C4-2B (cell line): ENCODE results near the gene SLC17A4.

Source experiments
- H3K27ac ChIP-seq: fragments of 450-650 bp; 2 replicates; pipeline ENCODE4 v1.5.1; 2017
- CTCF ChIP-seq: fragments of 450-650 bp; conservative IDR thresholded peaks from 2 replicates; pipeline ENCODE4 v1.5.1; 2017; ENCODE audit warnings: mild to moderate bottlenecking
- ZFX ChIP-seq: fragments of 450-650 bp; IDR thresholded peaks from 2 replicates; pipeline ENCODE4 v1.6.1; 2017

Gene SLC17A4

GRCh38 chr6:25753079-25753478, 1.5 kb upstream of the SLC17A4 start:
- H3K27ac ChIP-seq = no peak overlapping the region
- no peak for TF ChIP-seq ZFX
- TF ChIP-seq CTCF = no peak

GRCh38 chr6:25755483-25755882, 941 bp downstream of the SLC17A4 start:
- H3K27ac ChIP-seq = no peak overlapping the region
- TF ChIP-seq CTCF = no peak
- TF ChIP-seq ZFX = no peak

GRCh38 chr6:25756382-25757363, 2.1 kb downstream of the SLC17A4 start:
- no peak overlapping the region for H3K27ac ChIP-seq
- TF ChIP-seq ZFX = no peak
- TF ChIP-seq CTCF = no peak

- TF ChIP-seq CTCF = no peak
- TF ChIP-seq ZFX = no peak
- no peak overlapping the region for H3K27ac ChIP-seq
Measured at GRCh38 chr6:25757936-25758642, 3.5 kb downstream of the SLC17A4 start.

GRCh38 chr6:25764611-25765010, 10.1 kb downstream of the SLC17A4 start:
- TF ChIP-seq CTCF = no peak
- no peak for TF ChIP-seq ZFX

GRCh38 chr6:25768566-25768965, 14.0 kb downstream of the SLC17A4 start:
- H3K27ac ChIP-seq = no peak overlapping the region
- TF ChIP-seq ZFX (no peak), CTCF (no peak)

More at GRCh38 chr6:25764611-25765010, 10.1 kb downstream of the SLC17A4 start:
- no peak overlapping the region for H3K27ac ChIP-seq

- TF ChIP-seq ZFX = no peak
- no peak for TF ChIP-seq CTCF
- H3K27ac ChIP-seq = no peak overlapping the region
Measured at GRCh38 chr6:25769983-25770382, 15.4 kb downstream of the SLC17A4 start.
